H1 (cell line): Measurements from ENCODE around the gene INF2. TPM values are rescaled to one million over a fixed set of nuclear protein-coding genes. Genes with fewer than 3 reads are reported as not detected.

ENCODE experiments used
- ASH2L ChIP-seq: fragments of 200-600, 300-600 bp; sonication (generic); IDR thresholded peaks from one replicate; pipeline ENCODE4 v1.7.1; 2017; ENCODE audit warnings: low read length
- BRCA1 ChIP-seq: IDR thresholded peaks from 2 replicates; pipeline ENCODE4 v1.6.1; 2012; ENCODE audit warnings: low read depth, low read length, improper control_type of control experiment
- CBX5 ChIP-seq: fragments of 300-800, 300-1000 bp; sonication (generic); IDR thresholded peaks from 2 replicates; pipeline ENCODE4 v1.7.1; 2016; ENCODE audit warnings: antibody characterized with exemption, low read length, low read depth
- CEBPB ChIP-seq: IDR thresholded peaks from 2 replicates; pipeline ENCODE4 v1.6.1; 2012; ENCODE audit warnings: low read depth, low read length
- CREB1 ChIP-seq: IDR thresholded peaks from 2 replicates; pipeline ENCODE4 v1.6.1; 2012; ENCODE audit warnings: inconsistent platforms
- EZH2 ChIP-seq: fragments of 200-600 bp; sonication (generic); IDR thresholded peaks from 2 replicates; pipeline ENCODE4 v1.7.1; 2012; ENCODE audit warnings: low read depth, mild to moderate bottlenecking, moderate library complexity, low read length, inconsistent platforms; ENCODE audit not compliant: severe bottlenecking
- GABPA ChIP-seq: IDR thresholded peaks from 2 replicates; pipeline ENCODE4 v1.6.1; 2011; ENCODE audit warnings: mild to moderate bottlenecking, low read length, moderate library complexity, borderline replicate concordance; ENCODE audit not compliant: insufficient read depth
- HDAC2 ChIP-seq, 2 experiments: fragments of 300-600 bp in 1 of 2; sonication (generic) in 1 of 2; IDR thresholded peaks; 2 replicates each; pipeline ENCODE4 v1.6.1; 2011 to 2012; ENCODE audit warnings: low read depth in 2 of 2, low read length in 2 of 2, mild to moderate bottlenecking in 2 of 2, moderate library complexity in 2 of 2, borderline replicate concordance in 1 of 2, inconsistent platforms in 1 of 2
- JUN ChIP-seq: IDR thresholded peaks from 2 replicates; pipeline ENCODE4 v1.6.1; 2011; ENCODE audit warnings: low read depth, mild to moderate bottlenecking, improper control_type of control experiment, low read length
- KDM1A ChIP-seq: fragments of 200-600, 300-600 bp; sonication (generic); IDR thresholded peaks from 2 replicates; pipeline ENCODE4 v1.7.1; 2016; ENCODE audit warnings: mild to moderate bottlenecking, low read length, borderline replicate concordance
- NRF1 ChIP-seq: IDR thresholded peaks from 2 replicates; pipeline ENCODE4 v1.6.1; 2011; ENCODE audit warnings: mild to moderate bottlenecking, low read depth, low read length, improper control_type of control experiment
- POU5F1 ChIP-seq: IDR thresholded peaks from 2 replicates; pipeline ENCODE4 v1.6.1; 2011; ENCODE audit warnings: low read depth, mild to moderate bottlenecking, low read length, moderate library complexity
- RAD21 ChIP-seq, 2 experiments: IDR thresholded peaks in 1 of 2; conservative IDR thresholded peaks in 1 of 2; 2 replicates each; pipeline ENCODE4 v1.6.1; 2011; ENCODE audit warnings: low read depth in 2 of 2, low read length in 2 of 2, improper control_type of control experiment in 1 of 2, inconsistent platforms in 1 of 2, mild to moderate bottlenecking in 1 of 2, moderate library complexity in 1 of 2
- RBBP5 ChIP-seq: IDR thresholded peaks from 2 replicates; pipeline ENCODE4 v1.7.1; 2012; ENCODE audit warnings: low read depth, mild to moderate bottlenecking, inconsistent platforms, low read length, moderate library complexity, borderline replicate concordance
- RFX5 ChIP-seq: IDR thresholded peaks from 2 replicates; pipeline ENCODE4 v1.6.1; 2011; ENCODE audit warnings: low read depth, low read length, improper control_type of control experiment, borderline replicate concordance
- RXRA ChIP-seq: IDR thresholded peaks from 2 replicates; pipeline ENCODE4 v1.6.1; 2011; ENCODE audit warnings: low read depth, mild to moderate bottlenecking, low read length, moderate library complexity; ENCODE audit not compliant: insufficient read depth
- SP4 ChIP-seq: IDR thresholded peaks from 2 replicates; pipeline ENCODE4 v1.6.1; 2012; ENCODE audit warnings: low read length, inconsistent platforms
- SRF ChIP-seq: IDR thresholded peaks from 2 replicates; pipeline ENCODE4 v1.6.1; 2011; ENCODE audit warnings: mild to moderate bottlenecking, low read depth, low read length, moderate library complexity
- SUZ12 ChIP-seq: fragments of 200-600 bp; sonication (generic); IDR thresholded peaks from 2 replicates; pipeline ENCODE4 v1.6.1; 2012; ENCODE audit warnings: mild to moderate bottlenecking, inconsistent platforms, low read length, moderate library complexity, mixed read lengths
- YY1 ChIP-seq: IDR thresholded peaks from 2 replicates; pipeline ENCODE4 v1.6.1; 2011; ENCODE audit warnings: low read depth, mild to moderate bottlenecking, low read length
- polyA plus RNA-seq, 7 experiments: library from polyadenylated mRNA; depleted of rRNA in 3 of 7; stranded (reverse) in 5 of 7; unstranded in 2 of 7; fragments of >200 nt in 5 of 7; fragments of 200-250 nt in 2 of 7; gene quantifications; 1 replicate in 5 of 7; 2 replicates in 1 of 7; 4 replicates in 1 of 7; pipeline versions ENCODE4 v1.2.1 to v1.2.3, GENCODE V29; 2011 to 2013; ENCODE audit warnings: missing spikeins in 2 of 7, mixed read lengths in 2 of 7
- total RNA-seq: library from RNA; stranded (reverse); fragmentation: NEBNext Ultra II Directional; extraction: Animal tissue kit (Norgen Biotek cat#: 25700); gene quantifications from 2 replicates; pipeline ENCODE4 v1.2.1, GENCODE V29; 2021
- TF ChIP-seq, protein P1 (sequence below): IDR thresholded peaks from 2 replicates; pipeline ENCODE4 v1.6.1; 2012; ENCODE audit warnings: low read length, inconsistent platforms

The INF2 gene
- total and polyA plus RNA-seq, 2 of the 8 experiments (the other 6 are each of a cell fraction or from before 2014, with no cell fraction given): 29.1 to 59.5 TPM

DNA sequence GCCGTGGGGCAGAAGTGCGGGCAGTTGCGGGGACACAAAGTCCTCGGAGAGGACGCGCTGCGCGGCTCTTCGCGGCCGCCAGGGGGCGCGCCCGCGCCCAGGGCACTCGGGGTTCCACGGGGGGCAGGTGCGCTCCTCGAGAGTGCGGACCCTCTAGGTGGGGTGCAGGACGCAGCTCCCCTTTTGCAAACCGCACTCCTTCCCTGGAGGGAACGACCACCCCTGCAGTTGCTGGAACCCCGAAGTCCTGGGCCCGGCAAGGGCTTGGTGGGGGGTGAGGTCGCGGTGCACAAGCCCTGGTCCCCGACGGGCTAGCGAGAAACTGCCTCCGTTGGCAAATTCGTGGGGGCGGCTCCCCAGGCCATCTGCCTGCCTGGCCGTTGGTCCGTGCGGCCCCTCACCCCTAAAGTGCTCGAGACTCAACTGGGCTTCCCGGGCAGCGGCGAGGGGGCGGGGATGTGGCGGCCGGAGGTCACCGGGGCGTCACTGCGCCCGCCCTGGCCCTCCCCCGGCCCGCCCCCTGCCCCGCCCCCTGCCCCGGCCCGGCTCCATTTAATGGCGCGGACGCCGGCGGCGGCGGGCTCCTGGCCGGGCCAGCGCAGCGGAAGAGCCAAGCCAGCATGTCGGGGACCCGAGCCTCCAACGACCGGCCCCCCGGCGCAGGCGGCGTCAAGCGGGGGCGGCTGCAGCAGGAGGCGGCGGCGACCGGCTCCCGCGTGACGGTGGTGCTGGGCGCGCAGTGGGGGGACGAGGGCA, 34.4 kb downstream of the INF2 start, which contains the start of gene ADSS1 (continued):
- TF ChIP-seq GABPA: peak; percentile 78; the same call in 1 of the 2 replicates
- 0 out of 2 replicates have a peak, but pooled peaks have one; percentile 16 for TF ChIP-seq CREB1
- TF ChIP-seq SP4: 0 out of 2 replicates have a peak, but pooled peaks have one; percentile 39
- TF ChIP-seq CBX5: no peak
- no peak for TF ChIP-seq POU5F1
- TF ChIP-seq RFX5: no peak
- TF ChIP-seq BRCA1: no peak
- TF ChIP-seq YY1: no peak
- no peak for TF ChIP-seq SUZ12
- TF ChIP-seq SRF: no peak
- TF ChIP-seq RXRA: no peak
- TF ChIP-seq NRF1: no peak
- peak; percentile 86 for TF ChIP-seq ASH2L
- TF ChIP-seq CEBPB: no peak
- 0 out of 4 replicates have a peak, but pooled peaks of 1 of the 2 experiments have one; percentile 55 for TF ChIP-seq HDAC2 (IDR thresholded peaks at IDR 0.05; ENCODE audit: borderline replicate concordance in 1 of 2, low read depth in 2 of 2, low read length in 2 of 2)
- TF ChIP-seq EZH2: no peak
- 0 out of 2 replicates have a peak, but pooled peaks have one; percentile 56 for TF ChIP-seq RBBP5
- TF ChIP-seq JUN: no peak
- TF ChIP-seq, protein P1, sequence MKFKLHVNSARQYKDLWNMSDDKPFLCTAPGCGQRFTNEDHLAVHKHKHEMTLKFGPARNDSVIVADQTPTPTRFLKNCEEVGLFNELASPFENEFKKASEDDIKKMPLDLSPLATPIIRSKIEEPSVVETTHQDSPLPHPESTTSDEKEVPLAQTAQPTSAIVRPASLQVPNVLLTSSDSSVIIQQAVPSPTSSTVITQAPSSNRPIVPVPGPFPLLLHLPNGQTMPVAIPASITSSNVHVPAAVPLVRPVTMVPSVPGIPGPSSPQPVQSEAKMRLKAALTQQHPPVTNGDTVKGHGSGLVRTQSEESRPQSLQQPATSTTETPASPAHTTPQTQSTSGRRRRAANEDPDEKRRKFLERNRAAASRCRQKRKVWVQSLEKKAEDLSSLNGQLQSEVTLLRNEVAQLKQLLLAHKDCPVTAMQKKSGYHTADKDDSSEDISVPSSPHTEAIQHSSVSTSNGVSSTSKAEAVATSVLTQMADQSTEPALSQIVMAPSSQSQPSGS: 0 out of 2 replicates have a peak, but pooled peaks have one; percentile 36
- TF ChIP-seq KDM1A: peak; percentile 85; the same call in 1 of the 2 replicates
- TF ChIP-seq RAD21 (IDR thresholded peaks at IDR 0.05 in 1 of 2, conservative IDR thresholded peaks at IDR 0.05 in 1 of 2; ENCODE audit: low read depth in 2 of 2, low read length in 2 of 2): peak; percentile 8 to 42; a peak in 1 of 4 replicates
